Fibroblast of pulmonary artery (primary cell): ENCODE results near the gene FTCD.

ENCODE experiments used
- DNase-seq: peaks from one replicate; pipeline ENCODE4 v3.0.0-alpha.2; 2010; ENCODE audit warnings: low read depth
- H3K4me3 ChIP-seq: replicated peaks from 2 replicates; pipeline ENCODE4 v1.5.1; 2011; ENCODE audit warnings: low read depth, mild to moderate bottlenecking, control low read depth, low read length, moderate library complexity
- CTCF ChIP-seq: IDR thresholded peaks from 2 replicates; pipeline ENCODE4 v1.5.1; 2011; ENCODE audit warnings: mild to moderate bottlenecking, control low read depth, low read length, inconsistent platforms; ENCODE audit errors: missing control alignments

FTCD gene

GRCh38 chr21:46154155-46154954 lies 1.0 kb downstream of the FTCD start:
- no peak for TF ChIP-seq CTCF
- H3K4me3 ChIP-seq, result no peak overlapping the region
- no peak for DNase-seq

- H3K4me3 ChIP-seq, result no peak overlapping the region
- peak; percentile 80 for TF ChIP-seq CTCF
- DNase-seq, result peak; percentile 60
Measured at GRCh38 chr21:46153247-46154154, 1.9 kb downstream of the FTCD start.

- no peak for TF ChIP-seq CTCF
- DNase-seq, result no peak
- H3K4me3 ChIP-seq, result no peak overlapping the region
Measured at GRCh38 chr21:46152927-46153246, 2.5 kb downstream of the FTCD start.

GRCh38 chr21:46151989-46152926 lies 3.1 kb downstream of the FTCD start:
- no peak overlapping the region for H3K4me3 ChIP-seq
- no peak for TF ChIP-seq CTCF
- DNase-seq, result no peak

- DNase-seq, result no peak
- TF ChIP-seq CTCF, result no peak
- H3K4me3 ChIP-seq, result no peak overlapping the region
Measured at GRCh38 chr21:46151261-46151988, 4.0 kb downstream of the FTCD start.
